DMS114 treated with DMSO at 0.1 percent for 48 hours (cell line): ENCODE results near the gene ZNF157.

Experiments
- DNase-seq: peaks from one replicate; lab custom pipeline; 2025; ENCODE audit not compliant: unreplicated experiment; lab: John Stamatoyannopoulos, UW

ZNF157 gene

GRCh38 chrX:47446971-47447370, 76.6 kb downstream of the ZNF157 start:
- no peak for DNase-seq

- no peak for DNase-seq
Observed at GRCh38 chrX:47447607-47448006, 77.2 kb downstream of the ZNF157 start.

GRCh38 chrX:47448165-47448806, 77.9 kb downstream of the ZNF157 start:
- DNase-seq: no peak

GRCh38 chrX:47452112-47452511, 81.7 kb downstream of the ZNF157 start:
- no peak for DNase-seq

- no peak for DNase-seq
Observed at GRCh38 chrX:47456080-47456479, 85.7 kb downstream of the ZNF157 start.

DNA sequence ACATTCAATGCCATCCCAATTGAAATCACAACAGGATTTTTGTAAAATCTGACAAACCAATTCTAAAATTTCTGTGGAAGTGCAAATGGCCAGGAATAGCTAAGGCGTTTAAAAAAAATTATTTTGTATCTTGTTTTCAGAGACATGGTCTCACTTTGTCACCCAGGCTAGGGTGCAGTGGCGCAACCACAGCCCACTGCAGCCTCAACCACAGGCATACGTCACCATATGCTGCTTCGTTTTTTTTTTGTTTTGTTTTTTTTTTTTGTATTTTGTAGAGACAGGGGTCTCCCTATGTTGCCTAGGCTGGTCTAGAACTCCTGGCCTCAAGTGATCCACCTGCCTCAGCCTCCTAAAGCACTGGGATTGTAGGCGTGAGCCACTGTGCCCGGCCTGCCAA, 88.2 kb downstream of the ZNF157 start:
- no peak for DNase-seq

DNA sequence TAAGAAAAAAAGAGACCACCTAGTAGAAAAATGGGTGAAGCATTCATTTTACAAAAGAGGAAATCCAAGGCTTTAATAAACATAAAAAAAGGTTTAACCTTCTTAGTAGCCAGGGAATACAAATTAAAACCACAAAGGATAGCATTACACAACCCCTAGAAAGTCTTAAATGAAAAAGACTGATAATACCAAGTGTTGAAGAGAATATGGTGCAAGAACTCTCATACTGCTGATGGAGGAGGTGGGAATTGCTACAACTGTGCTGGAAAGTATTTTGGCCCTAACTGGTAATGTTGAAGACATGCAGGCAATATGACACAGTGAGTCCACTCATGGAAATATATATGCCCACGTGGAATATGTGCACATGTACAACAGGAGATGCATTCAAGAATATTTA, 90.2 kb downstream of the ZNF157 start:
- DNase-seq: no peak
